Activated naive CD4-positive, alpha-beta T cell (primary cell): Measurements from ENCODE around the gene PDIA2.
"Not testable (repeated sequence)": the region's sequence is repeated elsewhere in the genome, so short reads cannot be mapped to it uniquely, and the experiment has no call there.

Experiments
- DNase-seq, 4 experiments: peaks; one replicate each; lab custom pipeline; 2025; lab: John Stamatoyannopoulos, UW

The PDIA2 gene

GRCh38 chr16:263944-264343, 19.0 kb upstream of the PDIA2 start:
- DNase-seq: no peak

- DNase-seq: no peak
These were observed 18.5 kb upstream of the PDIA2 start for GRCh38 chr16:264440-264951.

- no peak for DNase-seq
These were observed 17.9 kb upstream of the PDIA2 start for GRCh38 chr16:265002-265529.

- DNase-seq: no peak
These were observed 17.3 kb upstream of the PDIA2 start for GRCh38 chr16:265711-266110.

- DNase-seq: no peak
These were observed 16.5 kb upstream of the PDIA2 start for GRCh38 chr16:266258-267164.

- DNase-seq: not testable (repeated sequence)
These were observed 15.4 kb upstream of the PDIA2 start for GRCh38 chr16:267562-267961.

GRCh38 chr16:268141-269053, 14.6 kb upstream of the PDIA2 start:
- no peak for DNase-seq

- DNase-seq: no peak
These were observed 13.7 kb upstream of the PDIA2 start for GRCh38 chr16:269061-269796.

- DNase-seq: no peak
These were observed 12.3 kb upstream of the PDIA2 start for GRCh38 chr16:270381-271255.

GRCh38 chr16:272633-273546, 10.1 kb upstream of the PDIA2 start:
- no peak for DNase-seq

- no peak for DNase-seq
These were observed 9.2 kb upstream of the PDIA2 start for GRCh38 chr16:273547-274421.

GRCh38 chr16:275041-275641, 7.8 kb upstream of the PDIA2 start:
- no peak for DNase-seq

- no peak for DNase-seq
These were observed 7.2 kb upstream of the PDIA2 start, which contains the start of gene RGS11 for GRCh38 chr16:275786-276232. Gene RGS11 (minus strand): TSS chr16:275944. CDS start chr16:275911, 33 bp downstream.

- DNase-seq: no peak
These were observed 6.4 kb upstream of the PDIA2 start for GRCh38 chr16:276426-277077.

GRCh38 chr16:278863-279366, 4.0 kb upstream of the PDIA2 start:
- DNase-seq: no peak

- no peak for DNase-seq
These were observed 3.4 kb upstream of the PDIA2 start for GRCh38 chr16:279531-279930.

- DNase-seq: no peak
These were observed 2.9 kb upstream of the PDIA2 start for GRCh38 chr16:280005-280460.
